Spleen (tissue), 7 donors: ENCODE data around the gene DYSF.

Experiments used
- POLR2A ChIP-seq, 3 donors: fragments of 450-650 bp; IDR thresholded peaks; one replicate each; pipeline ENCODE4 v1.5.1; 2017; ENCODE audit warnings: antibody characterized with exemption in 3 of 3, mild to moderate bottlenecking in 1 of 3
- POLR2AphosphoS5 ChIP-seq, 3 donors: sonication (generic); formaldehyde crosslinking; IDR thresholded peaks; one replicate each; pipeline ENCODE4 v1.5.1; 2017; ENCODE audit warnings: antibody characterized with exemption in 3 of 3
- TF ChIP-seq, protein P1 (sequence below), 11 experiments: fragments of 200-600 bp in 7 of 11; fragments of 450-650 bp in 4 of 11; sonication (generic) in 4 of 11; IDR thresholded peaks in 8 of 11; conservative IDR thresholded peaks in 3 of 11; 1 replicate in 7 of 11; 2 replicates in 4 of 11; pipeline versions ENCODE4 v1.4.0 to v1.8.0; 2016 to 2021; ENCODE audit warnings: antibody characterized with exemption in 11 of 11, inconsistent platforms in 4 of 11, mild to moderate bottlenecking in 1 of 11
- donor health status: DM: no; HTN: no; CAD: no; lungs with moderate emphysema.
- donor health status: DM: no; HTN: no; CAD: no.
- donor health status: DM: no; HTN: no; CAD: no.

- no peak for TF ChIP-seq POLR2AphosphoS5 (IDR thresholded peaks at IDR 0.05)
- TF ChIP-seq, protein P1, sequence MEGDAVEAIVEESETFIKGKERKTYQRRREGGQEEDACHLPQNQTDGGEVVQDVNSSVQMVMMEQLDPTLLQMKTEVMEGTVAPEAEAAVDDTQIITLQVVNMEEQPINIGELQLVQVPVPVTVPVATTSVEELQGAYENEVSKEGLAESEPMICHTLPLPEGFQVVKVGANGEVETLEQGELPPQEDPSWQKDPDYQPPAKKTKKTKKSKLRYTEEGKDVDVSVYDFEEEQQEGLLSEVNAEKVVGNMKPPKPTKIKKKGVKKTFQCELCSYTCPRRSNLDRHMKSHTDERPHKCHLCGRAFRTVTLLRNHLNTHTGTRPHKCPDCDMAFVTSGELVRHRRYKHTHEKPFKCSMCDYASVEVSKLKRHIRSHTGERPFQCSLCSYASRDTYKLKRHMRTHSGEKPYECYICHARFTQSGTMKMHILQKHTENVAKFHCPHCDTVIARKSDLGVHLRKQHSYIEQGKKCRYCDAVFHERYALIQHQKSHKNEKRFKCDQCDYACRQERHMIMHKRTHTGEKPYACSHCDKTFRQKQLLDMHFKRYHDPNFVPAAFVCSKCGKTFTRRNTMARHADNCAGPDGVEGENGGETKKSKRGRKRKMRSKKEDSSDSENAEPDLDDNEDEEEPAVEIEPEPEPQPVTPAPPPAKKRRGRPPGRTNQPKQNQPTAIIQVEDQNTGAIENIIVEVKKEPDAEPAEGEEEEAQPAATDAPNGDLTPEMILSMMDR (IDR thresholded peaks at IDR 0.05 in 8 of 11, conservative IDR thresholded peaks at IDR 0.05 in 3 of 11): no peak
- no peak for TF ChIP-seq POLR2A (IDR thresholded peaks at IDR 0.05)
Measured at GRCh38 chr2:71478806-71479205, 25.4 kb downstream of the DYSF start.
